Fibroblast of lung (primary cell): ENCODE measurements around the gene MAGEB2.

Experiments used
- CTCF ChIP-seq, 2 donors: IDR thresholded peaks in 1 of 2; conservative IDR thresholded peaks in 1 of 2; 1 replicate in 1 of 2; 2 replicates in 1 of 2; pipeline ENCODE4 v1.5.1; 2011 to 2012; ENCODE audit warnings: low read length in 2 of 2, control low read depth in 1 of 2, inconsistent platforms in 1 of 2, low read depth in 1 of 2, mild to moderate bottlenecking in 1 of 2
- EZH2 ChIP-seq: IDR thresholded peaks from 2 replicates; pipeline ENCODE4 v1.5.1; 2012; ENCODE audit warnings: low read length, control low read depth, mild to moderate bottlenecking; ENCODE audit errors: missing control alignments

- TF ChIP-seq CTCF (conservative IDR thresholded peaks at IDR 0.05 in 1 of 2, IDR thresholded peaks at IDR 0.05 in 1 of 2; ENCODE audit: low read depth in 1 of 2, low read length in 2 of 2): no peak
- no peak for TF ChIP-seq EZH2
Measured at GRCh38 chrX:30212172-30212571, 3.2 kb upstream of the MAGEB2 start.
